ENCODE measurements around the gene TMPO.
"Not testable (repeated sequence)": the region's sequence is repeated elsewhere in the genome, so short reads cannot be mapped to it uniquely, and the experiment has no call there.

Gene TMPO

GRCh38 chr12:98511806-98512205, 3.6 kb upstream of the TMPO start:
- not testable (repeated sequence) for DNase-seq

- no peak for DNase-seq
Measured at GRCh38 chr12:98513379-98514322, 1.7 kb upstream of the TMPO start.

GRCh38 chr12:98514982-98515286, 456 bp upstream of the TMPO start:
- DNase-seq, result no peak

GRCh38 chr12:98516111-98516873, 902 bp downstream of the TMPO start:
- DNase-seq, result peak; percentile 87

GRCh38 chr12:98519257-98519907, 4.0 kb downstream of the TMPO start:
- DNase-seq, result no peak

GRCh38 chr12:98530068-98530467, 14.7 kb downstream of the TMPO start:
- DNase-seq, result no peak

- no peak for DNase-seq
Measured at GRCh38 chr12:98532687-98533304, 17.4 kb downstream of the TMPO start.

- no peak for DNase-seq
Measured at GRCh38 chr12:98533723-98534251, 18.4 kb downstream of the TMPO start.

- no peak for DNase-seq
Measured at GRCh38 chr12:98538031-98538430, 22.6 kb downstream of the TMPO start.

- DNase-seq, result no peak
Measured at GRCh38 chr12:98543701-98544100, 28.3 kb downstream of the TMPO start.

GRCh38 chr12:98544751-98545150, 29.4 kb downstream of the TMPO start:
- no peak for DNase-seq

- DNase-seq, result no peak
Measured at GRCh38 chr12:98549371-98550110, 34.2 kb downstream of the TMPO start.

- DNase-seq, result no peak
Measured at GRCh38 chr12:98551787-98552186, 36.4 kb downstream of the TMPO start.

- not testable (repeated sequence) for DNase-seq
Measured at GRCh38 chr12:98558097-98558496, 42.7 kb downstream of the TMPO start.

GRCh38 chr12:98559666-98560065, 44.3 kb downstream of the TMPO start:
- no peak for DNase-seq

- no peak for DNase-seq
Measured at GRCh38 chr12:98561846-98562245, 46.5 kb downstream of the TMPO start.

GRCh38 chr12:98572010-98572409, 56.6 kb downstream of the TMPO start:
- no peak for DNase-seq

GRCh38 chr12:98574110-98574509, 58.7 kb downstream of the TMPO start:
- no peak for DNase-seq

- no peak for DNase-seq
Measured at GRCh38 chr12:98575013-98575412, 59.6 kb downstream of the TMPO start.

GRCh38 chr12:98576795-98577194, 61.4 kb downstream of the TMPO start:
- not testable (repeated sequence) for DNase-seq

GRCh38 chr12:98578392-98578791, 63.0 kb downstream of the TMPO start:
- DNase-seq, result no peak

GRCh38 chr12:98578821-98579220, 63.4 kb downstream of the TMPO start:
- DNase-seq, result no peak
